WTC11 (cell line): ENCODE data around the gene TFG.

Experiments
- CREB1 ChIP-seq: sonication (generic); formaldehyde crosslinking; IDR thresholded peaks from 2 replicates; pipeline ENCODE4 v1.8.0; 2023; ENCODE audit warnings: mild to moderate bottlenecking, missing genetic modification reagents
- ESRRA ChIP-seq: sonication (generic); formaldehyde crosslinking; IDR thresholded peaks from 2 replicates; pipeline ENCODE4 v1.8.1; 2022; ENCODE audit warnings: mild to moderate bottlenecking, missing genetic modification reagents, borderline replicate concordance
- GABPB1 ChIP-seq: sonication (generic); formaldehyde crosslinking; IDR thresholded peaks from 2 replicates; pipeline ENCODE4 v1.8.1; 2023; ENCODE audit warnings: mild to moderate bottlenecking, missing genetic modification reagents
- JUN ChIP-seq: sonication (generic); formaldehyde crosslinking; IDR thresholded peaks from 2 replicates; pipeline ENCODE4 v1.8.0; 2023; ENCODE audit warnings: mild to moderate bottlenecking, missing genetic modification reagents
- MXD4 ChIP-seq: fragments of 250-450 bp; sonication (Bioruptor Pico); IDR thresholded peaks from 2 replicates; pipeline ENCODE4 v1.8.0; 2021; ENCODE audit warnings: mild to moderate bottlenecking, moderate library complexity, borderline replicate concordance
- MYBL2 ChIP-seq: sonication (generic); formaldehyde crosslinking; IDR thresholded peaks from 2 replicates; pipeline ENCODE4 v1.8.1; 2023; ENCODE audit warnings: mild to moderate bottlenecking, moderate library complexity, missing genetic modification reagents
- SMAD4 ChIP-seq: sonication (generic); formaldehyde crosslinking; IDR thresholded peaks from 2 replicates; pipeline ENCODE4 v1.8.0; 2022; ENCODE audit warnings: mild to moderate bottlenecking, missing genetic modification reagents
- TEAD1 ChIP-seq: sonication (generic); formaldehyde crosslinking; IDR thresholded peaks from 2 replicates; pipeline ENCODE4 v1.8.0; 2022; ENCODE audit warnings: mild to moderate bottlenecking, missing genetic modification reagents
- USF2 ChIP-seq: sonication (generic); formaldehyde crosslinking; IDR thresholded peaks from 2 replicates; pipeline ENCODE4 v1.8.1; 2023; ENCODE audit warnings: mild to moderate bottlenecking, missing genetic modification reagents, moderate library complexity
- ZNF281 ChIP-seq: sonication (generic); formaldehyde crosslinking; IDR thresholded peaks from 2 replicates; pipeline ENCODE4 v1.8.0; 2023; ENCODE audit warnings: mild to moderate bottlenecking, missing genetic modification reagents
- TF ChIP-seq, protein P1 (sequence below): fragments of 200-600 bp; IDR thresholded peaks from 2 replicates; pipeline ENCODE4 v1.8.0; 2022; ENCODE audit warnings: antibody characterized with exemption
- TF ChIP-seq, protein P2 (sequence below): sonication (generic); formaldehyde crosslinking; IDR thresholded peaks from 2 replicates; pipeline ENCODE4 v1.8.1; 2022; ENCODE audit warnings: mild to moderate bottlenecking, missing genetic modification reagents, moderate library complexity, borderline replicate concordance
- TF ChIP-seq, protein P3 (sequence below): sonication (generic); formaldehyde crosslinking; IDR thresholded peaks from 2 replicates; pipeline ENCODE4 v1.8.1; 2022; ENCODE audit warnings: mild to moderate bottlenecking, moderate library complexity, missing genetic modification reagents

DNA sequence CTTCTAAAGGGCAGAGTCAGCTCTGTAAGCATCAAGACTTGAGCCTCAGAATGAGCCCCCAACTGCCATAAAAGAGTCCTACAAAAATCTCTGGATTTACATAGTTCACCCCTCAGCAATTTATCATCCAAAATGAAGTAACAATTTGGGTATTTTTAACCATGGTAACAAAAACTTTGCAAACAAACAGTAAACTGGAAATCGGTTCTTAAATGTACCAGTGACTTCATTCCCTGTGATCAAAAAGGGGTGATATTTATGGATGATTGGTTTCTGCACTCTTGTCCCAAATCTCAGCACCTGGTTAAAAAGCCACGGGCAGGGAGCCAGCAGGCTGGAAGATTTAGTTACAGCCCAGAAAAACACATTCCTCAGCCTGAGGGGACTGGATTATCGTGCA is 73.6 kb downstream of the TFG start:
- TF ChIP-seq, protein P1, sequence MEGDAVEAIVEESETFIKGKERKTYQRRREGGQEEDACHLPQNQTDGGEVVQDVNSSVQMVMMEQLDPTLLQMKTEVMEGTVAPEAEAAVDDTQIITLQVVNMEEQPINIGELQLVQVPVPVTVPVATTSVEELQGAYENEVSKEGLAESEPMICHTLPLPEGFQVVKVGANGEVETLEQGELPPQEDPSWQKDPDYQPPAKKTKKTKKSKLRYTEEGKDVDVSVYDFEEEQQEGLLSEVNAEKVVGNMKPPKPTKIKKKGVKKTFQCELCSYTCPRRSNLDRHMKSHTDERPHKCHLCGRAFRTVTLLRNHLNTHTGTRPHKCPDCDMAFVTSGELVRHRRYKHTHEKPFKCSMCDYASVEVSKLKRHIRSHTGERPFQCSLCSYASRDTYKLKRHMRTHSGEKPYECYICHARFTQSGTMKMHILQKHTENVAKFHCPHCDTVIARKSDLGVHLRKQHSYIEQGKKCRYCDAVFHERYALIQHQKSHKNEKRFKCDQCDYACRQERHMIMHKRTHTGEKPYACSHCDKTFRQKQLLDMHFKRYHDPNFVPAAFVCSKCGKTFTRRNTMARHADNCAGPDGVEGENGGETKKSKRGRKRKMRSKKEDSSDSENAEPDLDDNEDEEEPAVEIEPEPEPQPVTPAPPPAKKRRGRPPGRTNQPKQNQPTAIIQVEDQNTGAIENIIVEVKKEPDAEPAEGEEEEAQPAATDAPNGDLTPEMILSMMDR: no peak
- TF ChIP-seq, protein P2, sequence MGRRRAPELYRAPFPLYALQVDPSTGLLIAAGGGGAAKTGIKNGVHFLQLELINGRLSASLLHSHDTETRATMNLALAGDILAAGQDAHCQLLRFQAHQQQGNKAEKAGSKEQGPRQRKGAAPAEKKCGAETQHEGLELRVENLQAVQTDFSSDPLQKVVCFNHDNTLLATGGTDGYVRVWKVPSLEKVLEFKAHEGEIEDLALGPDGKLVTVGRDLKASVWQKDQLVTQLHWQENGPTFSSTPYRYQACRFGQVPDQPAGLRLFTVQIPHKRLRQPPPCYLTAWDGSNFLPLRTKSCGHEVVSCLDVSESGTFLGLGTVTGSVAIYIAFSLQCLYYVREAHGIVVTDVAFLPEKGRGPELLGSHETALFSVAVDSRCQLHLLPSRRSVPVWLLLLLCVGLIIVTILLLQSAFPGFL (CRISPR knock-in tag): no peak
- TF ChIP-seq TEAD1 (CRISPR knock-in tag) (no peak), CREB1 (CRISPR knock-in tag) (no peak), ZNF281 (no peak), MYBL2 (CRISPR knock-in tag) (no peak), SMAD4 (no peak), USF2 (no peak), ESRRA (CRISPR knock-in tag) (no peak), MXD4 (CRISPR knock-in tag) (no peak), GABPB1 (CRISPR knock-in tag) (no peak), JUN (CRISPR knock-in tag) (no peak)
- TF ChIP-seq, protein P3, sequence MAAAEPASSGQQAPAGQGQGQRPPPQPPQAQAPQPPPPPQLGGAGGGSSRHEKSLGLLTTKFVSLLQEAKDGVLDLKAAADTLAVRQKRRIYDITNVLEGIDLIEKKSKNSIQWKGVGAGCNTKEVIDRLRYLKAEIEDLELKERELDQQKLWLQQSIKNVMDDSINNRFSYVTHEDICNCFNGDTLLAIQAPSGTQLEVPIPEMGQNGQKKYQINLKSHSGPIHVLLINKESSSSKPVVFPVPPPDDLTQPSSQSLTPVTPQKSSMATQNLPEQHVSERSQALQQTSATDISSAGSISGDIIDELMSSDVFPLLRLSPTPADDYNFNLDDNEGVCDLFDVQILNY (CRISPR knock-in tag): no peak
